Omental fat pad (tissue), 4 donors: ENCODE results near the gene FRMD4A. TPM values are rescaled to one million over a fixed set of nuclear protein-coding genes. Genes with fewer than 3 reads are reported as not detected.

Experiments
- ATAC-seq: fragments of 150-250 bp; one replicate; pipeline ENCODE4 v1.9.1; 2016; ENCODE audit warnings: mild to moderate bottlenecking, moderate library complexity; ENCODE audit not compliant: low FRiP score
- DNase-seq: peaks from one replicate; pipeline ENCODE4 v3.0.0-alpha.2; 2019; ENCODE audit warnings: low spot score
- total RNA-seq, 4 donors: library from RNA; depleted of rRNA; stranded (reverse); fragments of >200 nt; gene quantifications; one replicate each; pipeline ENCODE4 v1.1.0, GENCODE V29; 2016
- TF ChIP-seq, protein P1 (sequence below), 3 donors: fragments of 450-650 bp; IDR thresholded peaks; one replicate each; pipeline ENCODE4 v1.5.1; 2016 to 2017; ENCODE audit warnings: antibody characterized with exemption in 3 of 3, mild to moderate bottlenecking in 3 of 3, moderate library complexity in 2 of 3

FRMD4A gene
- total RNA-seq, 4 donors from 2014 or later: 66.8 to 119 (median 81.6) TPM

DNA sequence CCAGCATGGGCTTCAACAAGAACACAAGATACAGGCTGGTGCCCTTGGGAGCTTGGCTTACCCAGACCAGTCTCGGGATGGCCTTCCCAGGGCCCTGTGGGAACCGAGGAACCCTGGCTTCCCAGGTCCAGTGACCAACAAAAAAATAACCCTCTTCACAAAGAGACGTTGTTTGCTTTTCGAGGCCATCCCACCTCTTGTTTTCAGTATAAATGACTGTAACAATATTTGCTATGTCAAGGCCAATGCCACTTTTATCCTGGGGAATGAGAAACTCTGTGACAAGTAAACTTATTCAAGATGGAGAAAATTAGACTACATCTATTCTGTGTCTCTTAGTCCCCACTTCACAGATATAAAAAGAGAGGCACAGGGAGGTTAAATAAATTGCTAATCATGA, 605.1 kb downstream of the FRMD4A start:
- TF ChIP-seq, protein P1, sequence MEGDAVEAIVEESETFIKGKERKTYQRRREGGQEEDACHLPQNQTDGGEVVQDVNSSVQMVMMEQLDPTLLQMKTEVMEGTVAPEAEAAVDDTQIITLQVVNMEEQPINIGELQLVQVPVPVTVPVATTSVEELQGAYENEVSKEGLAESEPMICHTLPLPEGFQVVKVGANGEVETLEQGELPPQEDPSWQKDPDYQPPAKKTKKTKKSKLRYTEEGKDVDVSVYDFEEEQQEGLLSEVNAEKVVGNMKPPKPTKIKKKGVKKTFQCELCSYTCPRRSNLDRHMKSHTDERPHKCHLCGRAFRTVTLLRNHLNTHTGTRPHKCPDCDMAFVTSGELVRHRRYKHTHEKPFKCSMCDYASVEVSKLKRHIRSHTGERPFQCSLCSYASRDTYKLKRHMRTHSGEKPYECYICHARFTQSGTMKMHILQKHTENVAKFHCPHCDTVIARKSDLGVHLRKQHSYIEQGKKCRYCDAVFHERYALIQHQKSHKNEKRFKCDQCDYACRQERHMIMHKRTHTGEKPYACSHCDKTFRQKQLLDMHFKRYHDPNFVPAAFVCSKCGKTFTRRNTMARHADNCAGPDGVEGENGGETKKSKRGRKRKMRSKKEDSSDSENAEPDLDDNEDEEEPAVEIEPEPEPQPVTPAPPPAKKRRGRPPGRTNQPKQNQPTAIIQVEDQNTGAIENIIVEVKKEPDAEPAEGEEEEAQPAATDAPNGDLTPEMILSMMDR (IDR thresholded peaks at IDR 0.05): no peak
- no peak for ATAC-seq
- DNase-seq: no peak

DNA sequence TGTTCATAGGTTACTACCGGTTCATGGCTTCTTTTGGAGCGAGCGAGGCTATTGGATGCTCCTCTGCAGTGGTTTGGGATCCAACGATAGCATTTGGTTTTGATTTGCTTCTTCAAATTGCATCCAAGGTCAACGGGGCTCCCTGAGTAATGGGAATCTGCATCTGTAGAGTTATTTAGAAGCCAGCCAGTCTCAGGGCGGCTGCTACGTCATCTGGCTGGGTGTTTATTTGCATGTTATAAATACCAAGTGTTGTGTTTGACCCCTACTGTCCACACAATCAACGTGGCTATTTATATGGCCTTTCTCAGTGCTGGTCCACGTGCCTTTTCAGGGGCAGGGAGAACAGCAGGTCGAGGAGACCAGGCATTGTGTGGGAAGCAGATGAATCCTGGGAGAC, 606.2 kb downstream of the FRMD4A start:
- ATAC-seq (no peak), DNase-seq (no peak)
- TF ChIP-seq, protein P1 (IDR thresholded peaks at IDR 0.05): no peak

DNA sequence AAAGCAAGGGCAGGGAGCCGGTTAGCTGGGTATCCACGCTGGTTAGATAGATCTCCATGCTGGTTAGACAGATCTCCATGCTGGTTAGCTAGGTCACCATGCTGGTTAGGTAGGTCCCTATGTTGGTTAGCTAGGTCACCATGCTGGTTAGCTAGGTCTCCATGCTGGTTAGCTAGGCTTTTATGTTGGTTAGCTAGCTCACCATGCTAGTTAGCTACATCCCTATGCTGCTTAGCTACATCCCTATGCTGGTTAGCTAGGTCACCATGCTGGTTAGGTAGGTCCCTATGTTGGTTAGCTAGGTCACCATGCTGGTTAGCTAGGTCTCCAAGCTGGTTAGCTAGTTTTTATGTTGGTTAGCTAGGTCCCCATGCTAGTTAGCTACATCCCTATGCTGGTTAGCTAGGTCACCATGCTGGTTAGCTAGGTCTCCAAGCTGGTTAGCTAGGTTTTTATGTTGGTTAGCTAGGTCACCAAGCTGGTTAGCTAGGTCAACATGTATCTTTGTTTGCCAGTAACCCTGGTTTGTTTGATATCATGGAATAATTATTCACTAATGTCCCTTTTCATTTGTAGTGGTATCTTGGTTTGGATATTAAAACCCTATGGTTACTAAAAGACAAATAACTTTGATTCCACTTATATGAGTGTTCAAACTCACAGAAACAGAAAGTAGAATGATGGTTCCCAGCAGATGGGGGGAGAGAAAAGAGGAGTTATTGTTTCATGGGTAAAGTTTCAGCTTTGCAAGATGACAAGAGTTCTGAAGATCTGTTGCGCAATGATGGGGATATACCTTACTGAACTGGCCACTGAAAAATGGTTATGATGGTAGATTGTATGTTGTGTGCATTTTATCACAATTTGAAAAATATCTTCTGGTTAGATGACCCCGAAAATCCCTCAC, 607.7 kb downstream of the FRMD4A start:
- ATAC-seq (no peak), DNase-seq (no peak)
- TF ChIP-seq, protein P1 (IDR thresholded peaks at IDR 0.05): no peak

DNA sequence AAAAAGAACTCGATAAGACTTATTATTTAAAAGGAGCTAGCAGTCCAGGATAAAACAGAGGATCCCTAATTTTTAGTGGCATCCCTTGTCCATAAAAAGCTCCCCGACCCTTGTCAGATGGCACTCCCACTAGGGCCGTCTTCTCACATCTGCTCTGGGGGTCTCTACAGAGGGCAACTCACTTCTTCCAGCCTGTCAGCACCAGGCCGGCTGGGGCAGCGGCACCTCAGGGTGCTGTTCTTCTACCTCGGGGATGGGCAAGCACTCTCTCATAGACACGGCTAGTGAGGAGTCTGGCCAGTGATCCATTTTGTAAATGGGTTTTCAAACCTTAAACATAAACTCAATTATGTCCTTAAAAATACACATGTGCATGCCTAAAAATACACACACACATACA, 609.2 kb downstream of the FRMD4A start:
- TF ChIP-seq, protein P1 (IDR thresholded peaks at IDR 0.05): no peak
- DNase-seq (no peak), ATAC-seq (no peak)

DNA sequence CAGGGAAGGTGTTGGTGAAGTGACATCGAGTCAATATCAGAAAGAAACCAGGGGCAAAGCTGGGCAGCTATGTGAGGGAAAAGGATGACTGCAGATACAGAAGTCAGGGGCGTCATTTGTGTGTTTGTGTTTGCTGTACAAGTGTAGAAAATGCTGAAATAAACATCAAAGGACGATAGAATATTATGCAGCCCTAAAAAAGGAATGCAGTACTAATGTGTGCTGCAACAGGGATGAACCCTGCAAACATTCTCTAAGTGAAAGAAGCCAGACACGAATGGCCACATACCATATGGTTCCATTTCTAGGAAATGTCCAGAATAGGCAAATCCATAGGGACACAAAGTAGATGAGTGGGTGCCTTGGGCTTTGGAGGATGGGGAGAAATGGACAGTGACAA, 610.0 kb downstream of the FRMD4A start:
- TF ChIP-seq, protein P1 (IDR thresholded peaks at IDR 0.05): no peak
- ATAC-seq: no peak

DNA sequence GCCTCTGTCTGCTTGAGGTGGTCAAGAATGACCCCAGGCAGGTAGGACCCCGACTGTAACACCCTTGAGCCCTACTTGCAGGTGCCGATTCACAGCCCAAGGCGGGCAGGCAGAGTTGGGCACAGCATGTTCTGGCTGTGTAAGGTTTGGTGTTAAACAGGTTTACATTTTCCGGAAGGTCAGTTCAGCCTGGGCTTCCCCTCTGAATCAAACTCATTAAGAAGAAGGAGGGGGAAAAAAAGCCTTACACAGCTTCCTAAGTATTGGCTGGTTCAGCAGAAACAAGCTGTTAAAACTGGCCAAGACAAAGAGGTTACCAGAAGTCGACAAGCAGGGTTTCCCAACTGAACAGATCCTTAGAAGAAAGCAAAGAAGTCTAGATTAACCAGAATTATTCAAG, 611.3 kb downstream of the FRMD4A start:
- ATAC-seq (no peak), DNase-seq (no peak)
- TF ChIP-seq, protein P1 (IDR thresholded peaks at IDR 0.05): no peak

More for the DNA sequence above, 610.0 kb downstream of the FRMD4A start:
- DNase-seq: no peak

DNA sequence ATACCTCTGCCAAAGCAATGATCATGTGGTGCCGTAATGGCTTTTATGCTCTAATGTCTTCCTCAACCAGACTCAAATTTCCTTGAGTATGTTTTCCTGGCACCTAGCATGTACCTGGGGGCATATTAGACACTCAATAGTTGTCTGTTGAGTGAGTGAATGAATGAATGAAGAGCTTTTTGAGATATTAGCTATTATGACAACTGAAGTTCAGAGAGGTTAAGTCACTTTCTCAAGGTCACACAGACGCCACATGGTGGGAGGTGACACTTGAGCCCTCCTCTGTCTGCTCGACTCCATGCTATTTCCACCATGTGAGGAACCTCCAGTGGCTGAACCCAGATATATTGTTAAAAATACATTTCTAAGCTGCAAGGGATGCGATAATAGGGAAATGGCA, 611.9 kb downstream of the FRMD4A start:
- no peak for ATAC-seq
- TF ChIP-seq, protein P1 (IDR thresholded peaks at IDR 0.05): no peak
- DNase-seq: no peak
